CD4-positive, alpha-beta T cell treated with Interferon alpha-2 for 1 hour (primary cell): ENCODE data around the gene ELOVL6.
"Not testable (repeated sequence)": the region's sequence is repeated elsewhere in the genome, so short reads cannot be mapped to it uniquely, and the experiment has no call there.

Source experiments
- DNase-seq, 2 donors: peaks; one replicate each; pipeline ENCODE4 v3.0.0-alpha.2; 2020 to 2022

The ELOVL6 gene

DNA sequence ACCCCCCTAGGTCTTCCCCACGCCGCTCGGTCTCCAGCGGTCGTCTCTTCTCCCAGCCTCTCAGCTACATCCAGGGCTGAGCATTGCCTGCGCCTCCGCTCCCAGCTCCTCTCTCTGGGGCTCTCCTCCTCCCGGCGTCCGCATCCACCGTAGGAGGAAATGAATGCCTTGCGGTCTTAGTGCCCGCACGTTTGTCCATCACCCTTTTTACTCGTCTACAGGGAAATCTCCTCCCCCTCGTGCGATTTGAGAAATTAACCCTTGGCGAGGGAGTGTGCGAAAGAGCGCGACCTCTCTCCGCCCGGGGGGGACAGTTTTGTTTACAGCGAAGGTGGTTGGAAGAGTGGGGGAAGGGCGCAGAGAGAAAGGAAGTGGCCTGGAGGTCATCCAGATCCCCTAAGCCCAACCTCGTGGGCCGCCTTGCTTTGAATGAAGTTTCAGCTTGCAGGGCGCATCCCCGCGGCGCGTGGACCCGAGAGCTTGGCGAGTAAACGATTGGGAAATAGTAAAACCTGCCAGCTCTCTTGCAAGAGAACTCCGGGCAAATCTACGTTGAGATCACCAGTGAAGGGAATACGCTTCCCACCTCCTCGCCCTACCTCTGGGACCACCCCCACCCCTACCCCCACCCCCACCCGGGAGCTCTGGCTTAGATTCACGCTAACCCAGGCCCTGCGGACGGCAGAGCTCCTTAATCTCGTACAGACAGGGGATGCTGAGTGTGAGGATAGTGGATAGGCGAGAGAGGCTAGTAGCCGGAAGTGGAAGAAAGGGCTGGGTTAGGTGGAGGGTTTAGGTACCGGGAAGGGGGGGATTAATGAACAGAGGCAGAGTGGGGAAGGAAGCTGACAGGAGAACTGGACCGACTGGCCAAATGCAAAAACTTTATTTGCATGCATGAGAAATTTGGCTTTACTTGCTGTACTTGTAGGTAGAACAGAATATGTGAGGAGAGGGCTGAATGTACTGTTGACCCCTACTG lies at the start of gene ELOVL6:
ELOVL6 (minus strand) TSS at position 181 of the 982 bp plus-strand sequence. CDS start 280 bp downstream, outside the sequence.
- DNase-seq: peak in 1 of 2 donors; percentile 35

GRCh38 chr4:110248100-110248499 lies 49.7 kb upstream of the ELOVL6 start:
- no peak for DNase-seq

DNA sequence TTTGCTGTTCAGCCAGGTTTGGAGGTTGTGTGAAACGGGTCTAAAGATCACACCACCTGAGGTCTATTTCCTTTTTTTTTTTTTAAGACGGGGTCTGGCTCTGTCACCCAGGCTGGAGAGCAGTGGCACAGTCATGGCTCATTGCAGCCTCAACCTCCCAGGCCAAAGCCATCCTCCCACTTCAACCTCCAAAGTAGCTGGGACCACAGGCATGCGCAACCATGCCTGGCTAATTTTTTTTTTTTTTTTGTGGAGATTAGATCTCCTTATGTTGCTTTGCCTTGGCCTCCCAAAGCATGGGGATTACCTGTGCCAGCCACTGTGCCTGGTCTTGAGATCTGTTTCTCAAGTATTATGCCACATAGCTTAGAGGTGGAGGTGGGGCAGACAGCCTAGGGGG lies 49.2 kb upstream of the ELOVL6 start:
- no peak for DNase-seq

DNA sequence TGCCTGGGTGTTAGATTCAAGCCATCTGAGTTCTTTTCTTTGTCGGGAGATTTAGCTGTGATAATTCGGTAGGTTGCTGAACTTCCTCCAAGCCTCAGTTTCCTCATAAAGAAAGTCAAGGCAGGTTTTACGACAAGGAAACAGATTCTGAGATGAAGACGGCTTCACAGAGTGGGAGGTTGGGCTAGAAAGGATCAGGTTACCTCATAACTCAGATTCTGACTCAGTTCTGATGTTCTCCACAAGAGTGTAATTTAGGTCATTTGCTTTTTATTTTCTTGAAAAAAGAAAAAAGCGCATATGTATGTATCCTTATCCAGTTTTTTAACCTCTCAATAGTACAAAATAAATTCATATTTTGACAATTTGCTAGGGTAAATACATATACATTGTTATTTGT lies 47.2 kb upstream of the ELOVL6 start:
- no peak for DNase-seq

- no peak for DNase-seq
Observed at GRCh38 chr4:110236324-110236723, 37.9 kb upstream of the ELOVL6 start.

GRCh38 chr4:110233581-110233980 lies 35.2 kb upstream of the ELOVL6 start:
- not testable (repeated sequence) for DNase-seq

- DNase-seq: no peak
Observed at GRCh38 chr4:110231869-110232268, 33.5 kb upstream of the ELOVL6 start.

- no peak for DNase-seq
Observed at GRCh38 chr4:110229266-110229665, 30.9 kb upstream of the ELOVL6 start.

DNA sequence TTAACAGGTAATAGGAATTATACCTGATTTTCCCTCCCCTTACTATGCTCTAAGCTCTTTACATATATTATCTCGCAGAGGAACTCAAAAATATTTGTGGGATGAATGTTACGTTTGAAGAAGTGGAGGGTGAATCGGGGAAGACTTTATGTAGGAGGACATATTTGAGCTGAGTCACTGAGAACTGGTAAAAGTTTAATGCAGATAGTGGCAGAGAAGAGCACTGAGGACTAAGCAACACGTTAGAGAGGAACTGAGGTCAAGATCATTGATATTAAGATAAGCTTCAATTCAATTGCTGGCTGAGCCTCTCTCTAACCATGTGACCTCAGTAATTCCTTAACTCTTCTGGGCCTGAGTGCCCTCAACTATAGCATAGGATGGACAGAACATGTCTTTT lies 26.4 kb upstream of the ELOVL6 start:
- no peak for DNase-seq

GRCh38 chr4:110224142-110224541 lies 25.7 kb upstream of the ELOVL6 start:
- DNase-seq: no peak

DNA sequence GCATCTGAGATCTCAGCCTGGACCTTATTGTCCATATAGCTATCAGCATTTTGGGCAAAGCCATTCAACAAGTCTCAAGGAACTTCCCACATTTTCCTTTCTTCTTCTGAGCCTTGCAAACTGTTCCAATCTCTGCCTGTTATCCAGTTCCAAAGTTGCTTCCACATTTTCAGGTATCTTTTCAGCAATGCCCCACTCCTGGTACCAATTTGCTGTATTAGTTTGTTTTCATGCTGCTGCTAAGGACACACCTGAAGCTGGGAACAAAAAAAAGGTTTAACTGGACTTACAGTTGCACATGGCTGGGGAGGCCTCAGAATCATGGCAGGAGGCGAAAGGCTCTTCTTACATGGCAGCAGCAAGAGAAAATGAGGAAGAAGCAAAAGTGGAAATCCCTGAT lies 20.5 kb upstream of the ELOVL6 start:
- not testable (repeated sequence) for DNase-seq

GRCh38 chr4:110217181-110217580 lies 18.8 kb upstream of the ELOVL6 start:
- not testable (repeated sequence) for DNase-seq

DNA sequence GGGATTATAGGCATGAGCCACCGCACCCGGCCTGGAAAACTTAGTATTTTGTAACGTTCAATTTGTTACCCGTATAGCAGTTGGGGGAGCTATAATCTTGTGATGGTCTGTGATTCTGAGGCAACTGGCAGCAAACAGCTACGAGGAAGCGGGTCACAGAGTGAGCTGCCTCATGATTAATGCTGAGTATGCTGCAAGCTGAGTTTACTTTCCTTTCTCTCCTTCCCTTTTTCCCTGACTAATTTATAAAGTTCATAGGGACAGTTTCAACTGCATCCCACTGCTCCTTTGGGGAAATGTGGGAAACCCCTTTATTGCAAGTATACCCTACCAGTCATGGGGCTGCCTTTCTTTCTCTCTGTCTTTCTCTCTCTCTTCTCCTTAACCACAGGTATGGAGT lies 17.7 kb upstream of the ELOVL6 start:
- DNase-seq: no peak

DNA sequence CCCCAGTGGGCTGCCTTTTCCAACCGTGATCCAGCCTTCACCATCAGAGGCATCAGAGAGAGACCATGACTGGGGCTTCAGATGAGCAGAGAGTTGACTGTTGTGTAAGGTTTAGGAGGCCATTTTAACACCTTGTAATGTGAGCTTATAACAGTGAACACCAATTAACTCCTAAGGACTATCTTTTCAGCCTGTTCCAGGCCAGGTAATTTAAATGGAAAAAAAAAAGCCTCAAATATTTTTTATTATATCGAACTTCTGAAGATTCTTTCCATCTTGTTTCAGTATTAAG lies 13.3 kb upstream of the ELOVL6 start:
- no peak for DNase-seq

GRCh38 chr4:110211007-110211769 lies 12.8 kb upstream of the ELOVL6 start:
- peak; percentile 34 to 67 for DNase-seq

DNA sequence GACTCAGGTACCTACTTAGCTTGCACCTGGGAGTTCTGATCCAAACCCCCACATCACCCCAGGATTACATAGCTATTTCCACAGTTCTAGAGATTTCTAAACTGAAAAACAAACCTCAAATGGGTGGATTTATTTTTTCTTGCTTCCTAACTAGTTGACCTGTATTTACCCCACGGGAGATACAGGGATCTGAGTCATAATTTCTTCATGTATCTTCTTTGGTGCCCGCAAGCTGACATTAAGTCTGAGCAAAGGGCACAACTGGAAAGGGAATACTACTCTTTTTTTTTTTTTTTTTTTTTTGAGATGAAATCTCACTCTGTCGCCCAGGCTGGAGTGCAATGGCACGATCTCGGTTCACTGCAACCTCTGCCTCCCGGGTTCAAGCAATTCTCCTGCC lies 10.0 kb upstream of the ELOVL6 start:
- DNase-seq: no peak

DNA sequence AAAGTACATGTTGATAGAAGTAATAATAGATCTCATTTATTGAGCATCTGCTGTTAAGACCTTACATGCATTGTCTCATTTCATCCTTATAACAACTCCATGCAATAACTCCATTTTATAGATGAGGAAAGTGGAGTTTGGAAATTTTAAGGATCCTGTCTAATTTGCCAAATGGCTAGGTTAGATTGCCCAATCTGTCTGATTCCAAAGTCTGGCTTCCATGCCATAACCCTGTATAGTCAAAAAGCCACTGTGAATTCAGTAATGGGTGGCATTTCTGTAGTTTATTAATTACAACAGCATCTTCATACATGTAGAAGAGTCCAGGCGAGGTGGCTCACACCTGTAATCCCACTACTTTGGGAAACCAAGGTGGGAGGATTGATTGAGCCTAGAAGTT lies 8.8 kb upstream of the ELOVL6 start:
- no peak for DNase-seq

GRCh38 chr4:110202024-110202423 lies 3.6 kb upstream of the ELOVL6 start:
- DNase-seq: no peak

- DNase-seq: no peak
Observed at GRCh38 chr4:110201502-110201901, 3.1 kb upstream of the ELOVL6 start.

GRCh38 chr4:110200689-110201088 lies 2.3 kb upstream of the ELOVL6 start:
- DNase-seq: no peak

DNA sequence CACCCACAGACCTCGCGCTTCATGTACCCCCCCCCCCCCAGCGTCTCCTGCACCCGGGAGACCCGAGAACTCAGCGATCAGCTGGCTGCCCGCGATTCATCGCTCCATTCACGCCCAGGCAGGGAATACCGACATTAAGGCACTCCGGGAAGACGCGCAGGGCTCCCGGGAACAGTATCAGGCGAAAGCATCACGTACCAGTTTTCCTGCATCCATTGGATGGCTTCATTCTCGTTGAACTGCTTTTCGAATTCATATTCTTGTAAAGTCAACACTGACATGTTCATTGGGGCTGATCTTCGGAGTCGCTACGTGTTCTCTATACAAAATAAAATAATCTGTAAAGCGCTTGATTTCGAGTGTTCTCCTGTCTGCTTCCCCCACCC lies 373 bp downstream of the ELOVL6 start:
- no peak for DNase-seq

- DNase-seq: peak; percentile 10 to 54
Observed at GRCh38 chr4:110197529-110198042, 829 bp downstream of the ELOVL6 start.

DNA sequence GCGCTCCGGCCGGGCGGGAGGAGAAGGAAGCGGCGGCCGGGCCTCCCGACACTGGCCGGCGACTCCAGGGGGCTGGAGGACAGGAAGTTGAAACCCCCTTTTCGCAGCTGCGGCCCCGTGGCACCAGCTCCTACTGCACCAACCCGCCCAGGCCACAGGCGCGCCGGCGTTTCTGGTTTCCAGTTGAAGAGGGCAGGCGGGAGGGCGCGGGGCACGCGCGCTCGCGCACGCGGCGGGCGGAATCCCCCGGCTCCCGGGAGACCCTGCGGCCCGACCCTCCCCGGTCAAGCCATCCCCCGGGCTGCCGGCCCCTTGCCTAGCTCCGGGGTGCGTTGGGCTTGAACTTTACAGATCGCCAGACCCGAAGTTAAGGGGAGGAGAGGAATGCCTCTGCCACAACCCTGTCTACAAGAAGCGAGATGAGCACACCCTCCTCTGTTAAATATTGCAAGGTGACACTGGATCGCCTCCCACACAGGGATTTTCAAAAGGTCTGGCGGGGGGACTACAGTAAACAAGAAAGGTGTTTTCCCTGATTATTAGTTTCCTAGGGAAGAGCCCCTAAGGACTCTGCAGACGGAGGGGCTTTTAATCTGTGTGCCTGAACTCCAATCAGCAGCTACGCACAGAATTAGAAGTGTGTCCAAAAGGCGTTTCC lies 1.4 kb downstream of the ELOVL6 start:
- peak; percentile 49 to 67 for DNase-seq
